ENCODE measurements around the gene TCERG1L. TPM values are rescaled to one million over a fixed set of nuclear protein-coding genes. Genes with fewer than 3 reads are reported as not detected.

Gene TCERG1L
- total and polyA plus RNA-seq, 9 of the 15 experiments (the other 6 are each of a cell fraction or from before 2014, with no cell fraction given): not detected

DNA sequence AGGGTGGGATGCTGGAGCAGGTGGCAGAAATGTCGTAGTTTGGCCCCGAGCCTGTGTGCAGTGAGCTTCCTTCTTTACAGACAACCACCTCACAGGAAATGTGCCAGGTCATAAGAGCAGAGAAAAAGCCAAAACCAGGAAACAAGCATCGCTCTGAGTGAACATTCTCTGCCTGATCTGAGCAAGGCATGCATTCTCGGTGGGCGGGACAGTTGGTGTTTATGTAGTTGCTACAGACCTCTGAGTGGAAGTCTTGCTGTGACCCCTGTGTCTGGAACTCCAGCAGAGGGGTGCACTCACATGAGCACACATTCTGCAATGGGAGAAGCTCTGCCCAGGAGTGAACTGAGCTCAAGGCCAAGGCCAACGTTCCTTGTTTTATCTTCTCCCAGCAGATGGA is 230.1 kb downstream of the TCERG1L start (continued):
- TF ChIP-seq, protein P1, sequence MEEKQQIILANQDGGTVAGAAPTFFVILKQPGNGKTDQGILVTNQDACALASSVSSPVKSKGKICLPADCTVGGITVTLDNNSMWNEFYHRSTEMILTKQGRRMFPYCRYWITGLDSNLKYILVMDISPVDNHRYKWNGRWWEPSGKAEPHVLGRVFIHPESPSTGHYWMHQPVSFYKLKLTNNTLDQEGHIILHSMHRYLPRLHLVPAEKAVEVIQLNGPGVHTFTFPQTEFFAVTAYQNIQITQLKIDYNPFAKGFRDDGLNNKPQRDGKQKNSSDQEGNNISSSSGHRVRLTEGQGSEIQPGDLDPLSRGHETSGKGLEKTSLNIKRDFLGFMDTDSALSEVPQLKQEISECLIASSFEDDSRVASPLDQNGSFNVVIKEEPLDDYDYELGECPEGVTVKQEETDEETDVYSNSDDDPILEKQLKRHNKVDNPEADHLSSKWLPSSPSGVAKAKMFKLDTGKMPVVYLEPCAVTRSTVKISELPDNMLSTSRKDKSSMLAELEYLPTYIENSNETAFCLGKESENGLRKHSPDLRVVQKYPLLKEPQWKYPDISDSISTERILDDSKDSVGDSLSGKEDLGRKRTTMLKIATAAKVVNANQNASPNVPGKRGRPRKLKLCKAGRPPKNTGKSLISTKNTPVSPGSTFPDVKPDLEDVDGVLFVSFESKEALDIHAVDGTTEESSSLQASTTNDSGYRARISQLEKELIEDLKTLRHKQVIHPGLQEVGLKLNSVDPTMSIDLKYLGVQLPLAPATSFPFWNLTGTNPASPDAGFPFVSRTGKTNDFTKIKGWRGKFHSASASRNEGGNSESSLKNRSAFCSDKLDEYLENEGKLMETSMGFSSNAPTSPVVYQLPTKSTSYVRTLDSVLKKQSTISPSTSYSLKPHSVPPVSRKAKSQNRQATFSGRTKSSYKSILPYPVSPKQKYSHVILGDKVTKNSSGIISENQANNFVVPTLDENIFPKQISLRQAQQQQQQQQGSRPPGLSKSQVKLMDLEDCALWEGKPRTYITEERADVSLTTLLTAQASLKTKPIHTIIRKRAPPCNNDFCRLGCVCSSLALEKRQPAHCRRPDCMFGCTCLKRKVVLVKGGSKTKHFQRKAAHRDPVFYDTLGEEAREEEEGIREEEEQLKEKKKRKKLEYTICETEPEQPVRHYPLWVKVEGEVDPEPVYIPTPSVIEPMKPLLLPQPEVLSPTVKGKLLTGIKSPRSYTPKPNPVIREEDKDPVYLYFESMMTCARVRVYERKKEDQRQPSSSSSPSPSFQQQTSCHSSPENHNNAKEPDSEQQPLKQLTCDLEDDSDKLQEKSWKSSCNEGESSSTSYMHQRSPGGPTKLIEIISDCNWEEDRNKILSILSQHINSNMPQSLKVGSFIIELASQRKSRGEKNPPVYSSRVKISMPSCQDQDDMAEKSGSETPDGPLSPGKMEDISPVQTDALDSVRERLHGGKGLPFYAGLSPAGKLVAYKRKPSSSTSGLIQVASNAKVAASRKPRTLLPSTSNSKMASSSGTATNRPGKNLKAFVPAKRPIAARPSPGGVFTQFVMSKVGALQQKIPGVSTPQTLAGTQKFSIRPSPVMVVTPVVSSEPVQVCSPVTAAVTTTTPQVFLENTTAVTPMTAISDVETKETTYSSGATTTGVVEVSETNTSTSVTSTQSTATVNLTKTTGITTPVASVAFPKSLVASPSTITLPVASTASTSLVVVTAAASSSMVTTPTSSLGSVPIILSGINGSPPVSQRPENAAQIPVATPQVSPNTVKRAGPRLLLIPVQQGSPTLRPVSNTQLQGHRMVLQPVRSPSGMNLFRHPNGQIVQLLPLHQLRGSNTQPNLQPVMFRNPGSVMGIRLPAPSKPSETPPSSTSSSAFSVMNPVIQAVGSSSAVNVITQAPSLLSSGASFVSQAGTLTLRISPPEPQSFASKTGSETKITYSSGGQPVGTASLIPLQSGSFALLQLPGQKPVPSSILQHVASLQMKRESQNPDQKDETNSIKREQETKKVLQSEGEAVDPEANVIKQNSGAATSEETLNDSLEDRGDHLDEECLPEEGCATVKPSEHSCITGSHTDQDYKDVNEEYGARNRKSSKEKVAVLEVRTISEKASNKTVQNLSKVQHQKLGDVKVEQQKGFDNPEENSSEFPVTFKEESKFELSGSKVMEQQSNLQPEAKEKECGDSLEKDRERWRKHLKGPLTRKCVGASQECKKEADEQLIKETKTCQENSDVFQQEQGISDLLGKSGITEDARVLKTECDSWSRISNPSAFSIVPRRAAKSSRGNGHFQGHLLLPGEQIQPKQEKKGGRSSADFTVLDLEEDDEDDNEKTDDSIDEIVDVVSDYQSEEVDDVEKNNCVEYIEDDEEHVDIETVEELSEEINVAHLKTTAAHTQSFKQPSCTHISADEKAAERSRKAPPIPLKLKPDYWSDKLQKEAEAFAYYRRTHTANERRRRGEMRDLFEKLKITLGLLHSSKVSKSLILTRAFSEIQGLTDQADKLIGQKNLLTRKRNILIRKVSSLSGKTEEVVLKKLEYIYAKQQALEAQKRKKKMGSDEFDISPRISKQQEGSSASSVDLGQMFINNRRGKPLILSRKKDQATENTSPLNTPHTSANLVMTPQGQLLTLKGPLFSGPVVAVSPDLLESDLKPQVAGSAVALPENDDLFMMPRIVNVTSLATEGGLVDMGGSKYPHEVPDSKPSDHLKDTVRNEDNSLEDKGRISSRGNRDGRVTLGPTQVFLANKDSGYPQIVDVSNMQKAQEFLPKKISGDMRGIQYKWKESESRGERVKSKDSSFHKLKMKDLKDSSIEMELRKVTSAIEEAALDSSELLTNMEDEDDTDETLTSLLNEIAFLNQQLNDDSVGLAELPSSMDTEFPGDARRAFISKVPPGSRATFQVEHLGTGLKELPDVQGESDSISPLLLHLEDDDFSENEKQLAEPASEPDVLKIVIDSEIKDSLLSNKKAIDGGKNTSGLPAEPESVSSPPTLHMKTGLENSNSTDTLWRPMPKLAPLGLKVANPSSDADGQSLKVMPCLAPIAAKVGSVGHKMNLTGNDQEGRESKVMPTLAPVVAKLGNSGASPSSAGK (IDR thresholded peaks at IDR 0.05): no peak
- TF ChIP-seq SP1 (CRISPR knock-in tag; IDR thresholded peaks at IDR 0.05): no peak
- TF ChIP-seq, protein P2, sequence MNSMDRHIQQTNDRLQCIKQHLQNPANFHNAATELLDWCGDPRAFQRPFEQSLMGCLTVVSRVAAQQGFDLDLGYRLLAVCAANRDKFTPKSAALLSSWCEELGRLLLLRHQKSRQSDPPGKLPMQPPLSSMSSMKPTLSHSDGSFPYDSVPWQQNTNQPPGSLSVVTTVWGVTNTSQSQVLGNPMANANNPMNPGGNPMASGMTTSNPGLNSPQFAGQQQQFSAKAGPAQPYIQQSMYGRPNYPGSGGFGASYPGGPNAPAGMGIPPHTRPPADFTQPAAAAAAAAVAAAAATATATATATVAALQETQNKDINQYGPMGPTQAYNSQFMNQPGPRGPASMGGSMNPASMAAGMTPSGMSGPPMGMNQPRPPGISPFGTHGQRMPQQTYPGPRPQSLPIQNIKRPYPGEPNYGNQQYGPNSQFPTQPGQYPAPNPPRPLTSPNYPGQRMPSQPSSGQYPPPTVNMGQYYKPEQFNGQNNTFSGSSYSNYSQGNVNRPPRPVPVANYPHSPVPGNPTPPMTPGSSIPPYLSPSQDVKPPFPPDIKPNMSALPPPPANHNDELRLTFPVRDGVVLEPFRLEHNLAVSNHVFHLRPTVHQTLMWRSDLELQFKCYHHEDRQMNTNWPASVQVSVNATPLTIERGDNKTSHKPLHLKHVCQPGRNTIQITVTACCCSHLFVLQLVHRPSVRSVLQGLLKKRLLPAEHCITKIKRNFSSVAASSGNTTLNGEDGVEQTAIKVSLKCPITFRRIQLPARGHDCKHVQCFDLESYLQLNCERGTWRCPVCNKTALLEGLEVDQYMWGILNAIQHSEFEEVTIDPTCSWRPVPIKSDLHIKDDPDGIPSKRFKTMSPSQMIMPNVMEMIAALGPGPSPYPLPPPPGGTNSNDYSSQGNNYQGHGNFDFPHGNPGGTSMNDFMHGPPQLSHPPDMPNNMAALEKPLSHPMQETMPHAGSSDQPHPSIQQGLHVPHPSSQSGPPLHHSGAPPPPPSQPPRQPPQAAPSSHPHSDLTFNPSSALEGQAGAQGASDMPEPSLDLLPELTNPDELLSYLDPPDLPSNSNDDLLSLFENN (IDR thresholded peaks at IDR 0.05; ENCODE audit: low read depth in 2 of 2, low read length in 2 of 2): no peak
